Stimulated activated CD8-positive, alpha-beta memory T cell treated with anti-CD3 and anti-CD28 coated beads, Interleukin-12 subunit alpha, Interleukin-12 subunit beta, amount 100 ng/mL, for 24 hours (primary cell): Measurements from ENCODE around the gene LRGUK.
"Not testable (repeated sequence)": the region's sequence is repeated elsewhere in the genome, so short reads cannot be mapped to it uniquely, and the experiment has no call there.

ENCODE experiments used
- DNase-seq: peaks from one replicate; pipeline ENCODE4 v3.0.0-alpha.2; 2020; ENCODE audit errors: extremely low read depth

The LRGUK gene

DNA sequence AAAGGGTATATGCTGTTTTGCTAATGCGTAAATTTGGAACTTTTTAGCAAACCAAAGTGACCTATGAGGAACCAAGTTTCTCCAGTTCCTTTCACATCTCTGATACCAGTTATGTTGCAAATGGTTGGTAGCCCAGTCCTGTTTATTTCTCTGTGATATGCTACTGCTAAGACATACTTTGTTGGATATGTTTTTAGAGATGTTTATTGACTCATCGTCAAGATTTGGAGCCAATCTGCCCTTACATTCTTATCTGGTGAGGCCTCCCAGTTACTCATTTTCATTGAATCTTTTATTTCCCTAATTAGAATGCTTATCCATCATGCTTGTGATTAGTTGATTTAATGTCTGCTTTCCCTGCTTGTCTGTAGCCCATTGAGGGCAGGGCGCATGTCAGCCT is 58.9 kb downstream of the LRGUK start:
- DNase-seq = no peak

DNA sequence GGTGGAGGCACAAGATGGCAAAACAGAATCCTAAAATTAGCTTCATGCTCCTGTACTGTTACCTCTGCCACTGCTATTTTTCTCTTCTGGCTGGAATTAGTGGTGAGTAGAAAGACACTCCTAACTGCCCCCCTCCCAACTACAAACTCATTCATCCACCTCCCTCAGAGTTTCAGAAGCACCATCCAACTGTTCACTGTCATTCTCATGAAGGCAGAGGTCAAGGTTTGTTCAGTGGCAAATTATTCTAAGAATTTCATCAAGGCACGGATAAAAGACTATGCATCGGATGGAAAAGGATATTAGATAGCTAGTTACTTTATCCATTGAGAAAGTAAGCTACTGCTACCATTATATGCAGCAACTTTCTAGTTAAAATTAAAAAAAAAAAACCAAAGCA is 59.7 kb downstream of the LRGUK start:
- no peak for DNase-seq

DNA sequence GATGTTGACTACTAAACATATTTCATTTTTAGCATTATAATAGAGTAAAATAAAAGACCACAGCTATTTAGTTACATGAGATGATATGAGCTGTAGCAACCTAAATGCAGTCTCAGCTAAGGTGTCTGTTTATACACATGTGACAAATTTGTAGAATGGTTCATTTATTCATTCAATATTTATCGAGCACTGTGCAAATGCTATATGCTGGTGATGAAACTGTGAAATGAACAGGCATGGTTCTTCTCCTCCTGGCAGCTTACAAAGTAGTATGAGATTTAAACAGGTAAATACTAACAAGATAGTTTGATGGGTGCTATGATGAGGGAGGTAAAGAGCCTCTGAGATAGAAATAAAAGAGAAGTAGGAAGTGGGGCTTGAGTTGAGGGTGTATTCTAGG is 60.8 kb downstream of the LRGUK start:
- DNase-seq = no peak

DNA sequence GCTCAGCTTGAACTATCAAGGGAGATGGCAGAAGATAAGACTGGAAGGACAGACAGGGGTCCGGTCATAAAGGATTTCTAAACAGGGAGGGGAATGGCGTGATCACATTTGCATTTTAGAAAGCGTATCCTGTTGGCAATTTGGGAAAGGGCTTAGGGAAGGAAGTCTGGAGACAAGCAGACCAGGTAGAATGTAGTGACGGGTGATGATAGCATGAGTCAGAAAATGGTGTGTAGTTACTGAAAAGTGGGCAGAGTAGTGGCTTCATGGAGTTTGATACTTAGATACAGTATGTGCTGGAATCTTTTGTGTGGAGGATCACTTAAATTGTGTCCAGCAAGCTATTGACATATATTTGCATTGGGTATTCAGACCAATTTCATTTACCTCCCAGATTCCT is 61.2 kb downstream of the LRGUK start:
- DNase-seq = no peak

DNA sequence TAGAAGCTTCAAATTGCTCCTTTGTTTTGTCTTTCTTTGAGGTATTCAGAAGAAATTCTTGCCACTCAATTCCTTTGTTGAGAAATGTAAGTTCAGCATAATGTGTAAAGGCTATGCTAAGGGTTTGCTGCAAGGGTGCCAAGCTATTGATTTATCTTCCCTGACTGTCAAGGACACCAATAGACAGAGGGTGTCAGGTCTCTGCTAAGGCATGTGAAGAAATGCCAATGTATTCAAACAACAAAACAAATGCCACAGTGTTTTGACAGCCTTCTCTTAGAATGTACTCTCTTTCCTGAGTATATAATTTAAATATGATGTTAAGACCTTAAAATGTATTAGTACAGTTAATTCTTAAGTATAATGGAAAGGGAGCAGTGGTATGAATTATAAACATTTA is 62.4 kb downstream of the LRGUK start:
- DNase-seq = no peak

DNA sequence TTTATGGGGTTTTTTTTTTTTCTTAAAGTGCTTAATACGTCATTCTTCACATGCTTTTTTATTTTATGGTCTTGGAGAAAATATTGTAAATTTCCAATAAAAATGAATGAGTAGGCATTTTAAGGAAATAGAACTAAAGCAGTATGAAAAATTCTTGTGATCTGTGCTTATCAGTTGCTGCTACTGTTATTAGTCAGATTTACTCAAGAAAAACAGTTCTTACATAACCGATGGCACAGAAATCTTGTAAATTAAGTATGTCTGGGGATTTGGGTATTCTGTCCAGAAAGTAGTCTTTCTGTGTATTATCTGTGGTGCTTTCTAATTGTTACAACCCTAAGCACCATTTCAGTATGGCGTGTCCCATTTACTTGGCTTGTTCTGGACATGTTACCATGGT is 64.7 kb downstream of the LRGUK start:
- no peak for DNase-seq

DNA sequence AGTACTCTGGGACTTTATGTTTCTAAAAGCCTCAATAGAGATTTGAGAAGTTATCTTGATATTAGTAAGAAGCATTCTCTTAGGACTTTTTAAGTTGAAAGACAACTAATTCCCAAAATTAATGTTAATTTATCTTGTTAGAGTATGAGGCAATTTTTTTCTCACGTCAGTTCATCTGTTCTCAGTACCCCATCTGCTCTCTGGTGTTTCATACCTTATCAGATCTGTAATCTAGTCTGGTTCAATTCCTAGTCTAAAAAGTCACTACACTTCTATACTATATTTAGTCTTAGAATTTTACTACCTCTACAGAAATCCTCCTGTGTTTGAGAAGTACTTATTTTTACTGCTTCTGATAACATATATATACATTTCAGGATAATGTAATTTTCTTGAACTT is 66.1 kb downstream of the LRGUK start:
- DNase-seq = no peak

DNA sequence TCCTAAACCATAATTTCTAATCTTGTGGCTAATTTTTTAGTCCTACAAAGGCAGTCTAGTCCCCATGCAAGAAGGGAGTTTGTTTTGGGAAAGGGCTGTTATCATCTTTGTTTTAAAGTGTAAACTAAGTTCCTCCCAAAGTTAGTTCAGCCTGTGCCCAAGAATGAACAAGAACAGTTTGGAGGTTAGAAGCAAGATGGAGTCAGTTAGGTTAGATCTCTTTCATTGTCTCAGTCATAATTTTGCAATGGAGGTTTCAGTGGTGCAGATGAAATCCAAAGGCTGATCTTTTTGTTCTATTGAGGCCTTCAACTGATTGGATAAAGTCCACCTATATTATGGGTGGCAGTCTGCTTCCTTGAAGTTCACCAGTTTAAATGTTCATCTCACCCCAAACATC is 68.1 kb downstream of the LRGUK start:
- DNase-seq = no peak

DNA sequence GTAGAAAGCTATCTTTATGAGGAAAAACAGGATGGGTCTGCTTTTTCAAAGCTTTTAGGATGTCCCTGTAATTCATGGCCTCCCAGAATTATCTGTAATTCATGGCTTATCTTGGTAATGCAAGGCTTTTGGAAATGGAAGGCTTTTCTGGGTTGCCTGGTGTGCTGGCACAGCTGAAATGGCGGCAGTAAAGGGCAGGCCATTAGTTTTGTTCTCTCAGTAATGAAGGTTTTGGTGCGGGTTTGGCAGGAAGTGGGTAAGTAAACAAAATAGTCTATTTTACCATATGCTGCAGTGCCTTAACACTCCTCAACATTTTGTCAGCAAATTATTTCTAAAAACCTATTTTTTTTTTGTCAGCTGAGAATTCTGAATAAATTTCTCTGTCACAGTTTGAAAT is 69.3 kb downstream of the LRGUK start:
- DNase-seq = no peak

DNA sequence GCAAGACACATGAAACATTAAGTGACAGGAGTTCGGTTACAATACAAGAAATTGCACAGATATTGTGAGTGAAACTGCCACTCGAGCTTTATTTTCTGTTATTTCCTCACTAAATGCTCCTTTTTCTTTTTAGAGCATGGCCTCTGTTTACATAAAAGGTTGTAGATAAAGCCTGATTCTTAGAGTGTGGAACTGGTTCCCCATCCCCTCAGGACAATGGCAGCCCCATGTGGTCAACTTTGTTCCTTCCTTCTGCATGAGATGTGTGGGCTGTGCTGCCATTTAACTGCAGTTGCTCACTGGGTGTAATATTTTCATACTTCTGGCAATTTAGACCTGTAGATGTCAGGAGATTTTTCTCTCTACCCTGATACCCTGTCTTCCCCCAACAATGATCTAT is 70.2 kb downstream of the LRGUK start:
- DNase-seq = no peak

DNA sequence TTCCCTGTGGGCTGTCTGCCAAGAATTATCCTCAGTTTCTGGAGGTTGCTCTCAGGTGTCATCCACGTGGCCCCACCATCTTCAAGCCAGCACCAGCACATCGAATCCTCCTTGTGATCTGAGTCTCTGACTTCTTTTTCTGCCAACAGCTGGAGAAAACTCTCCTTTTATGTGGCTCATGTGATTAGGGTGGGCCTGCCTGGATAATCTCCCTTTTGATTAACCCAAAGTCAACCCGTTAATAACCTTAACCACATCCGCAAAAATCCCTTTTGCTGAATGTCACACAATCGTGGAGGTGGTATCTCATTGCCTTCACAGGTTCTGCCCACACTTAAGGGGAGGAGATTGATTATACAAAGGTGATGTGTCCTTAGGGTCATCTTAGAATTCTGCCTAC is 73.8 kb downstream of the LRGUK start:
- DNase-seq = no peak

DNA sequence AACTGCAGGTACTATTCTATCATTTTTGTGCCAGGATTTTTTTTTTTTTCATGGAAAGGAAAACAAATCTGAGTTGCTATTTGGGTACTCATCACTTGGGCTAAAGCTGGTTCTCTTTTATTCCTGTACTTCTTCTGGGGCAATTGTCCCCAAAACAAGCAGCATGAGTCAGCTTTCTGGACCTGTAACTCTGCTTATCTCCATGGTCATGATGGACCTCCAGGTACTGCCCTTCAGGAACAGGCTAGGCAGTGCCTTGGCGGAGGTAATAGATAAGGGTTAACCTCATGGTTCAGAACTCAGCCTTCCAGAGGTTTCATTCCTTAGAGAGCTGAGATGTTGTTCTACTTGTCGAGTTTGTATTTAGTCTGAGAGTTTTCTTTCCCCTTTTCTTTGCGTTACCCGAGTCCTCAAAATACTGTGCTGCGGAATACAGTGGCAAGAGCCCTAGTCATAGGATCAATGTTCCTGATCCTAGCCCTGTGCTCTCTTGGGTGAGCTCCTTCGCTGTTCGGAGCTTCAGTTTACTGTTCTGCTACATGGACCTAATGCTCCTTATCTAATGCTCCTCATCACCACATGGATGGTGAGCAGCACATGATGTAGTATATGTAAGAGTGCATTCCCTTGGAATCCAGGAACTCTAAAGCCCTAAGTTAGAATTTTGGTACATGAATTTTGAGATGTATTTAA is 74.6 kb downstream of the LRGUK start:
- DNase-seq = no peak

DNA sequence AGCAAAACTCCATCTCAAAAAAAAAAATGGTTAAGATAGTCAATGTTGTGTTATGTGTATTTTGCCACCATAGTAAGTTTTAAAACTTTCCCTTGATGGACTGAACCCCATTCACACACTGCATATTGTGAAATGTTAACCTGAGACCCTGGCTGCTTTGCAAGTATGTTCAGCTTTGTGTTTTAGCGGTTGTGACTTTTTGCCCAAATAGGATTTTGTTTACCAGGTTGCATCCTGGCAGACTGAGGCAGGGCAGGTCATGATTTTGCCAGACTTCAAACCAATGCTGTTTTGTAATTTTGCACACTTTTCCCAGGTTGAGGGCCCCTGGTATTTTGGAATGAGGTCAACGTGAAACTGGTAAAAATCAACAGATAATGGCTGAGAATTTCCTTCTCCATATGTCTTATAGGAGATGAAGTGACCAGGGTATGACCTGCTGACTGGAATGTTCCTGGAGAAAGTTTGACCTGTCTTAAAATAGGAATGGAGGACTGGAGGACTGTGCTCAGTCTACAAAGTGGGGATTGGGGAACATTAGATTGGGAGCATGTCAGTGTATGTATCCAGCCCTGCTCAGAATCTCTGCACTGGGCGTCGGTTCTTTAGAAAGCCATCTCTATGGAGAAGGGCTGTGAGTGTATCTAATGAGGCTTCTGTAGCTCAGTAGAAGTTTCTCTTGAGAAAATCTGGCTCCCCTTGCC is 76.2 kb downstream of the LRGUK start:
- DNase-seq = no peak

DNA sequence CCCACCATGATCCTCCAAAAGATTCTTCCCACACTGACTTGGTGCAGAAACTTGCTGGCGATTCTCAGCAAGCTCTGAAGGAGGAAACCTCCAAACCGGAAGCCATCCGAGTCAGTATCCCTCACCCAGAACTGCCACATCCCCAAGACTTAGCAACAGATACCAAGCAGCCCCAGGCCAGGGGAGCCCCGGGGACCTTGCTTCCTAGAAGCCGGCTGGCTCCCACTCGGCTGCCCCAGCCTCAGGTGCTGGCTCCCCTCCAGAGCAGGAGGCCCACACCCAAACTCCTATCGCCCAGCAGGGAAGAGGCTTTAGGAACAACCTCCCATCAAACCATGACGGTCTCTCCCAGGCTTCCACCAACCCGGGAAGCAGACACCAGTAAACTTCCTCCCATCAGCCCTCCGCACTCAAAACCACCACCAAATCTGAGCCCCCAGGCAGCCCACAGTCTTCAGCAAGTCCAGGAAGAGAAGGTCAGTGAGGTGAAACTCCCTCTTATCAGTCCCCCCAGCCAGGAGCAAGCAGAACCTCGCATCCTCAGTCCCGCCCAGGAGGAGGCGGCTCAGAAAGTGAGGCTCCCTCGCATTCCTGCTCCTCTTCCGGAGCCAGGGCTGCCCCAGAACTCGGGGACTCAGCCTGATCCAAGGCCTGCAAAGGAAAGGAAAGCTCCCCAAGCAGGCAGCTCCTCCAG is 82.3 kb downstream of the LRGUK start:
- no peak for DNase-seq

DNA sequence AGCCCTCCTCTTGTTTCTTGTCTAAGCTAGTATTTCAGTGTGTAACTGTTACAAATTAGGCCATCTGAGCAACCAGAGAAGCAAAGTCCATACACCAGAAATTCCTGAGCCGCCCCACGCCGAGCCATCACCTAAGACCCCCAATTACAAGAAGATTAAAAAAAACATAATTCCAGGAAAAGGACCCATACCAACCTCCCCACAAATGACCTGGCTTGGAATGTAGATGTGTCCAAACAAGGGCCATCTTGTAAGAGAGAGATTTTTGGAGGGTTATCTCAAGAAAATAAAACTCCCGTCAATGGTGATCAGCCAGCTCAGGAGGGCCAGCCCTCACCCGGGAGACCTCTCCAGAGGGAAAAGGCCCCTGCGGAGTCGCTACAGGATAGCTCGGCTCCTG is 83.1 kb downstream of the LRGUK start:
- DNase-seq = no peak

DNA sequence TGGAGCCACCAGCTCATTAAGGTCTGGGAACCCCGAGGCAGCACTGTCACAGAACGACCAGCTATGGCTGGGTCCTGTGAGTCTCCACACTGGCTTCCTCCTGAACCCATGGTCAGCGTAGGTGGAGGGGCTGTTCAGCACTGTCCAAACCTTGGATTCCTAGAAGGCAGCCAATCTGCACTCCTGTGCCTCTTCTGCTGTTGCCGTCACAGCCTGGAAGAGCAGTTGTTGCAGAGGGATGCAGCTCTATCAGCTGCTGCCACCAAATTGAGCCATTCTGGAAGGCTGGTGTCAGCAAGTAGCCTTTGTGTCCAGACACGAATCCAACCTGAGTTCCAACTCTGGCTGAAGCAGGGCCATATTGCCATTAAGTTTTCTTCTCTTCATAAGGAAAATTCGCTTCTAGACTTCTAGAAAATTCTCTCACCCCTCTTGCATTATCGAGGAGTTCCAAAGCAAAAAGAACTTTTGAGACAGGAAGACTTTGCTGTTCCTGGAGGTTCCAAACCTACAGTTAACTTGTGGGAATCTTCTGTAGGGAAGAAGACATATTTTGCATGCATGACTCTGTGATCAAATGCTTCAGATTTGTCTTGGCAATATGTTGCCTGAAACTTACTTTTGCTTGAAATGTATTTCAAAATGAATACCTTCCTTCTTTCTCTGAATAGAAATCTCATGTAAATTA is 84.0 kb downstream of the LRGUK start:
- no peak for DNase-seq

DNA sequence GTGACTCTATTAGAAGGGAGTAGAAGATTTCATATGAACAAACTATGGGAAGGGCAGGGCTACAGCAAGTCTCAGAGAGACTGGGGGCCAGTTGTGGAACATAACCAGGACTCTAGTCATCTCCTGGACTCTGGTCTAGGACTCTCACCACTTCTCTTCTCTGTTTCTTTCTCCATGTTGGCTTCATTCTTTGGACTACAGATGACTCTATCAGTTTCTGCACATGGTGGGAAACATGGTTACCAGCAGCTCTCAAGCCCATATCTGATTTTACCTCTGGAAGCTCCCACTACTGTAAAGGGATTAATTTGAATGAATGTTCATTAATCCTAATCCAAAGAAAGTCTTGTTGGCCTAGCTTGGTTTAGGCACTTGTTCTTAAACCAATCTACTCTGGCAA is 84.7 kb downstream of the LRGUK start:
- no peak for DNase-seq

DNA sequence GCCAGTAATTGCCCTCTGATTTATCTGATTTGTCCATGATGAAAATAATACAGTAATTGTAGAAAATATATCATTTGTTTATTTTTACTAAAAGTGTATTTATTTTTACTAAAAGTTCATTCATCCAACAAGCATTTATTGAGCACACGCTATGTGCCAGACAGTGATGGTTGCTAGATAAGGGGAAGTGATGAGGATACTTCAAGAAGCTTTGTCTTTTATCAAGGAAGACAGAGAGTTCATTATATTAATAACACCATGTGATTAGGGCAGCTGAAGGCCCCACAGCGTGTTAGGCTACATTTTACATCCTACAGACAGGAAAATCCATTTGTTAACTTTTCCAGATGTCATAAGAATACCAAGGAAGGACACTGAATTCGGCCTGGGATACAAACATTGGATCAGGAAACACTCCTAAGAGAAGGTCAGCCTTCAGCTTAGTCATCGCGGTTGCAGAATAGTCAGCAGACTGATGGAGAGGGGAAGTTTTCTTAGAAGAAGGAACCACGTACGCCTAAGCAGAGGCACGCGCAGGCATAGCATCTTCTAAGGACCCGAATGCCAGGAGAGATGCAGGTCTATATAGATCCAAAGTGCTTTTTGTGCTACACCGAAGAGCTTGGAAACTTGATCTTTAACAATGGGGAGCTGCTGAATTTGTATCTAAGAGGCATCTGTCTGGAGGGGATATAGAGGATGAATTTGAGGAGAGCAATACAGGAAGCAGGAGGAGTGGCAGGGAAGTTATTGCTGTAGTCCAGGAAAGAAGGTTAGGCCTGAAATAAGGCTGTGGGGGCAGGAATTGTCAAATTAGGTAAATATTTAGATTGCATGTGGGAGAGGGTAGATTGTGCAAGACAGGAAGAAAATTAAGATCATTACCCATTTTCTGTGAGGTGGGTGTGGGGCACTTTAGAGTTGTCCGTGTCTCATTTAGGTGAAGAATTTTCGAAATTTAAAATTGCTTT is 85.7 kb downstream of the LRGUK start:
- no peak for DNase-seq

DNA sequence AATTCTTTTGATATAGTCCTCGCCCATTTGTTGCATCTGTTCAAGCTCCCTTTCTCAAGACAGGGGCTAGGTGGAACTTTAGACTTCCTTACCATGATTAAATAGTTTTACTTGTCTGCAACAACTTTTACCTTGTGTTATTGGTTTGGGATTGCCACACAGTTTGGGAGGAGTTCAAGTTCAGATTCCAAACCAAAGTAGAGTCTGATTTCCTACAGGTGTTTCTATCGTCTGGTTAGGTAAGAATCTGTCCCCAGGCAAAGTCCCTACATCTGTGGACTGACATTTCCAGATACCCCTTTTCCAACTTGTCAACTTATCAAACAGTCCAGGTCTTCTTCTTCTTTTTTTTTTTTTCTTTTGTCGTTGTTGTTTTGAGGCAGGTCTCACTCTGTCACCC is 93.1 kb downstream of the LRGUK start:
- no peak for DNase-seq

DNA sequence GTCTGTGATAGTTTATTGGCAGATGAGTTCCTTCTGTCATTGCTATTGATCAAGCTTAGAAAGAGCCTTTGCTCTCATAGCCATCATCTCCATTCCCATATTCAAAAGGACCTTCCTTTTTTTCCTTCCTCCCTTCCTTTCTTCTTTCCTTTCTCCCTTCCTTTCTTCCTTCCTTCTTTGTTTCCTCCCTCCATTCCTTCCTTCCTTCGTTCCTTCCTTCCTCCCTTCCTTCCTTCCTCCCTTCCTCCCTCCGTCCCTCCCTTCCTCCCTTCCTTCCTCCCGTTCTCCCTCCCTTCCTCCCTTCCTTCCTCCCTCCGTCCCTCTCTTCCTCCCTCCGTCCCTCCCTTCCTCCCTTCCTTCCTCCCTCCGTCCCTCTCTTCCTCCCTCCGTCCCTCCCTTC is 104.2 kb downstream of the LRGUK start:
- DNase-seq = not testable (repeated sequence)

DNA sequence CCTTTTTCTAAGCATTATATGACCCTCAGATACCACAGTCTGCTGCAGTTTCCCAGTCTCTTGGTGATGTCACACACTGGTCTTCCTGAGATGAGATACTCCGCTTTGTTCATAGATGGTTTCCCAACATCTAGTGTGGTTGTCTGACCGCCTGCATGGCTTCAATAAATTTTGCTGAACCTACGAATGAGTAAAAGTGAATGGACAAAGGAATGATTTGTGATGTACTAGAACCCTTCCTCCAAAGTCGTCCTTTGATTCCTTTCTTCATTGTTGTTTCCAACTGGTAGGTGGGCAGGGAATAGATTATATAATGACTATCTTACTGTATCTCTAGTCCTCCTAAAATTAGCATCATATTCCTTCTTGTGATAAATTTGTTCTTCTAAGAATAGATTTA is 107.1 kb downstream of the LRGUK start:
- DNase-seq = no peak
